ENCODE measurements around the gene CEP70. TPM values are rescaled to one million over a fixed set of nuclear protein-coding genes. Genes with fewer than 3 reads are reported as not detected.
"Not testable (repeated sequence)": the region's sequence is repeated elsewhere in the genome, so short reads cannot be mapped to it uniquely, and the experiment has no call there.

Gene CEP70
- total RNA-seq, 4 donors from 2014 or later, result 25.5 to 54.4 (median 39.0) TPM

GRCh38 chr3:138578961-138579574, 15.0 kb downstream of the CEP70 start:
- intact Hi-C loops (cut with DNase I), result no loop called here
- DNase-seq (ENCODE audit: extremely low spot score), result no peak
- Histone ChIP-seq H3K4me1 (no peaks in the 10 kb centered on the region), H3K4me3 (no peak overlapping the region), H3K27ac (replicated peaks in 1 of 4) (no peak overlapping the region), H3K36me3 (peaks cover 0 to 19% (median under 1%) of the 10 kb centered on the region in 4 donors), H3K27me3 (no peaks in the 10 kb centered on the region), H3K9me3 (peaks cover 0 to 5% (median 2%) of the 10 kb centered on the region in 4 donors)
- 83% methylated on average over 6 of the region's 6 CpGs for WGBS
- TF ChIP-seq POLR2A (IDR thresholded peaks at IDR 0.05; ENCODE audit: low read depth) (no peak), POLR2AphosphoS5 (IDR thresholded peaks at IDR 0.05) (no peak), CTCF (IDR thresholded peaks at IDR 0.05) (no peak), EP300 (IDR thresholded peaks at IDR 0.05) (no peak)

GRCh38 chr3:138578141-138578540, 15.9 kb downstream of the CEP70 start:
- peaks cover 0 to 26% (median 2%) of the 10 kb centered on the region in 4 donors for H3K36me3 ChIP-seq
- peaks cover 0 to 12% (median 4%) of the 10 kb centered on the region in 4 donors for H3K9me3 ChIP-seq
- intact Hi-C loops (cut with DNase I), result no loop called here
- no peak for DNase-seq (ENCODE audit: extremely low spot score)
- no peaks in the 10 kb centered on the region for H3K27me3 ChIP-seq
- WGBS, result 79% methylated on average over 4 of the region's 4 CpGs
- H3K4me3 ChIP-seq, result no peak overlapping the region
- no peak for TF ChIP-seq POLR2A (IDR thresholded peaks at IDR 0.05; ENCODE audit: low read depth)
- no peak overlapping the region for H3K27ac ChIP-seq (replicated peaks in 1 of 4)
- no peaks in the 10 kb centered on the region for H3K4me1 ChIP-seq

GRCh38 chr3:138573138-138573537, 20.9 kb downstream of the CEP70 start:
- 100% methylated on average over 1 of the region's 1 CpG for WGBS
- Histone ChIP-seq H3K4me1 (no peaks in the 10 kb centered on the region), H3K4me3 (no peak overlapping the region), H3K36me3 (peaks cover 0 to 46% (median 10%) of the 10 kb centered on the region in 4 donors), H3K27me3 (no peaks in the 10 kb centered on the region), H3K27ac (replicated peaks in 1 of 4) (no peak overlapping the region), H3K9me3 (peaks cover 0 to 16% (median 6%) of the 10 kb centered on the region in 4 donors)
- TF ChIP-seq EP300 (IDR thresholded peaks at IDR 0.05), result no peak
- TF ChIP-seq POLR2A (IDR thresholded peaks at IDR 0.05; ENCODE audit: low read depth), result no peak
- TF ChIP-seq CTCF (IDR thresholded peaks at IDR 0.05), result no peak
- TF ChIP-seq POLR2AphosphoS5 (IDR thresholded peaks at IDR 0.05), result no peak
- no peak for DNase-seq (ENCODE audit: extremely low spot score)
- intact Hi-C loops (cut with DNase I), result no loop called here

- WGBS, result 94% methylated on average over 8 of the region's 8 CpGs
- peaks cover 0 to 16% (median 6%) of the 10 kb centered on the region in 4 donors for H3K9me3 ChIP-seq
- H3K4me3 ChIP-seq; intact Hi-C loops (cut with DNase I); DNase-seq (ENCODE audit: extremely low spot score); H3K4me1 ChIP-seq; H3K27me3 ChIP-seq; H3K27ac ChIP-seq (replicated peaks in 1 of 4): not testable (repeated sequence)
- H3K36me3 ChIP-seq, result peaks cover 0 to 43% (median 10%) of the 10 kb centered on the region in 4 donors
Observed at GRCh38 chr3:138569624-138570023, 24.4 kb downstream of the CEP70 start.

GRCh38 chr3:138569090-138569489, 25.0 kb downstream of the CEP70 start:
- H3K9me3 ChIP-seq, result peaks cover 0 to 12% (median 4%) of the 10 kb centered on the region in 4 donors
- H3K4me3 ChIP-seq, result no peak overlapping the region
- intact Hi-C loops (cut with DNase I), result no loop called here
- no peaks in the 10 kb centered on the region for H3K27me3 ChIP-seq
- DNase-seq (ENCODE audit: extremely low spot score), result no peak
- TF ChIP-seq EP300 (IDR thresholded peaks at IDR 0.05) (no peak), POLR2AphosphoS5 (IDR thresholded peaks at IDR 0.05) (no peak), CTCF (IDR thresholded peaks at IDR 0.05) (no peak), POLR2A (IDR thresholded peaks at IDR 0.05; ENCODE audit: low read depth) (no peak)
- 74% methylated on average over 2 of the region's 2 CpGs for WGBS
- H3K36me3 ChIP-seq, result peaks cover 0 to 37% (median 10%) of the 10 kb centered on the region in 4 donors
- H3K4me1 ChIP-seq, result no peaks in the 10 kb centered on the region
- H3K27ac ChIP-seq (replicated peaks in 1 of 4), result no peak overlapping the region

- no peaks in the 10 kb centered on the region for H3K27me3 ChIP-seq
- no peak overlapping the region for H3K27ac ChIP-seq (replicated peaks in 1 of 4)
- no peak for TF ChIP-seq POLR2A (IDR thresholded peaks at IDR 0.05; ENCODE audit: low read depth)
- TF ChIP-seq POLR2AphosphoS5 (IDR thresholded peaks at IDR 0.05), result no peak
- TF ChIP-seq CTCF (IDR thresholded peaks at IDR 0.05), result no peak
- no peak for TF ChIP-seq EP300 (IDR thresholded peaks at IDR 0.05)
- no peaks in the 10 kb centered on the region for H3K9me3 ChIP-seq
- DNase-seq (ENCODE audit: extremely low spot score), result no peak
- intact Hi-C loops (cut with DNase I), result no loop called here
- H3K4me1 ChIP-seq, result no peaks in the 10 kb centered on the region
- peaks cover 0 to 30% (median 8%) of the 10 kb centered on the region in 4 donors for H3K36me3 ChIP-seq
- H3K4me3 ChIP-seq, result no peak overlapping the region
Observed at GRCh38 chr3:138567403-138567802, 26.7 kb downstream of the CEP70 start.

- intact Hi-C loops (cut with DNase I); H3K27me3 ChIP-seq; DNase-seq (ENCODE audit: extremely low spot score); H3K27ac ChIP-seq (replicated peaks in 1 of 4); H3K9me3 ChIP-seq; H3K4me1 ChIP-seq; H3K4me3 ChIP-seq: not testable (repeated sequence)
- 85% methylated on average over 2 of the region's 2 CpGs for WGBS
- H3K36me3 ChIP-seq, result peaks cover 0 to 30% (median 10%) of the 10 kb centered on the region in 4 donors
Observed at GRCh38 chr3:138566293-138566692, 27.8 kb downstream of the CEP70 start.

- DNase-seq (ENCODE audit: extremely low spot score); H3K27ac ChIP-seq (replicated peaks in 1 of 4); H3K4me1 ChIP-seq; H3K4me3 ChIP-seq; intact Hi-C loops (cut with DNase I); H3K27me3 ChIP-seq: not testable (repeated sequence)
- Histone ChIP-seq H3K36me3 (peaks cover 0 to 21% (median 15%) of the 10 kb centered on the region in 4 donors), H3K9me3 (peaks cover 0 to 28% (median 11%) of the 10 kb centered on the region in 4 donors)
- 97% methylated on average over 1 of the region's 1 CpG for WGBS
Observed at GRCh38 chr3:138562902-138563301, 31.2 kb downstream of the CEP70 start.
